Body of pancreas (tissue), 4 donors: ENCODE measurements around the gene INVS. TPM values are rescaled to one million over a fixed set of nuclear protein-coding genes. Genes with fewer than 3 reads are reported as not detected.
"Not testable (repeated sequence)": the region's sequence is repeated elsewhere in the genome, so short reads cannot be mapped to it uniquely, and the experiment has no call there.

Experiments
- ATAC-seq: fragments of 150-250 bp; one replicate; pipeline ENCODE4 v1.9.1; 2016
- DNase-seq, 4 donors: peaks; one replicate each; pipeline ENCODE4 v3.0.0-alpha.2; 2019
- H3K27ac ChIP-seq, 4 donors: fragments of 200-600 bp; sonication (generic); 1 replicate in 3 of 4; 2 replicates in 1 of 4; pipeline versions ENCODE4 v1.5.1 to v1.6.1; 2016 to 2019; ENCODE audit warnings: mild to moderate bottlenecking in 1 of 4, mixed read lengths in 1 of 4, moderate library complexity in 1 of 4
- H3K27me3 ChIP-seq, 2 donors: fragments of 200-600 bp; sonication (generic); one replicate each; pipeline ENCODE4 v1.6.0; 2016; ENCODE audit warnings: mild to moderate bottlenecking in 1 of 2
- H3K36me3 ChIP-seq, 2 donors: fragments of 200-600 bp; sonication (generic); replicated peaks in 1 of 2; 2 replicates each; pipeline ENCODE4 v1.5.1; 2016; ENCODE audit warnings: low read depth in 2 of 2; ENCODE audit not compliant: insufficient read depth in 1 of 2
- H3K4me1 ChIP-seq: fragments of 200-600 bp; sonication (generic); one replicate; pipeline ENCODE4 v1.6.0; 2016
- H3K4me3 ChIP-seq, 2 donors: fragments of 200-600 bp; sonication (generic); 1 replicate in 1 of 2; 2 replicates in 1 of 2; pipeline ENCODE4 v1.5.1; 2016 to 2019
- H3K9me3 ChIP-seq, 3 donors: fragments of 200-600 bp; sonication (generic); 1 replicate in 2 of 3; 2 replicates in 1 of 3; pipeline ENCODE4 v1.5.1; 2016
- CTCF ChIP-seq, 7 experiments: fragments of 450-650 bp in 4 of 7; fragments of 200-600 bp in 3 of 7; sonication (generic) in 3 of 7; IDR thresholded peaks; one replicate each; pipeline ENCODE4 v1.5.1; 2016 to 2019; ENCODE audit warnings: antibody characterized with exemption in 7 of 7
- POLR2A ChIP-seq, 3 donors: fragments of 450-650 bp; IDR thresholded peaks; one replicate each; pipeline ENCODE4 v1.6.1; 2016; ENCODE audit warnings: antibody characterized with exemption in 3 of 3, mild to moderate bottlenecking in 2 of 3
- WGBS, 2 donors: methylation state at CpG; one replicate each; pipeline ENCODE4 v1.1.5; 2017; 5-methylcytosine and 5-hydroxymethylcytosine counted together
- intact Hi-C: fragments of 100-400 bp; cut with DNase I; formaldehyde crosslinking; loops from one replicate; pipeline ENCODE4 v1.15.1; 2023
- total RNA-seq, 2 donors: library from RNA; depleted of rRNA; stranded (reverse); fragments of >200 nt; gene quantifications; one replicate each; pipeline ENCODE4 v1.1.0, GENCODE V29; 2016

The INVS gene
- total RNA-seq, 2 donors from 2014 or later, result 28.3 to 29.8 TPM

GRCh38 chr9:100087218-100087617, 11.8 kb upstream of the INVS start:
- Histone ChIP-seq H3K4me1 (peaks cover 29% of the 10 kb centered on the region), H3K36me3 (no peaks in the 10 kb centered on the region), H3K27me3 (no peaks in the 10 kb centered on the region), H3K27ac (no peak overlapping the region), H3K9me3 (no peaks in the 10 kb centered on the region), H3K4me3 (no peak overlapping the region)
- TF ChIP-seq POLR2A (IDR thresholded peaks at IDR 0.05) (no peak), CTCF (IDR thresholded peaks at IDR 0.05) (no peak)
- DNase-seq, result no peak
- 43 to 55% methylated on average over 1 of the region's 1 CpG for WGBS, 2 donors
- no peak for ATAC-seq
- intact Hi-C loops, result no loop called here

- TF ChIP-seq POLR2A (IDR thresholded peaks at IDR 0.05) (no peak), CTCF (IDR thresholded peaks at IDR 0.05) (no peak)
- intact Hi-C loops, result no loop called here
- WGBS, 2 donors, result 73 to 78% methylated on average over 4 of the region's 4 CpGs
- no peak for DNase-seq
- no peak overlapping the region for H3K27ac ChIP-seq
- peaks cover 35% of the 10 kb centered on the region for H3K4me1 ChIP-seq
- H3K36me3 ChIP-seq, result no peaks in the 10 kb centered on the region
- H3K27me3 ChIP-seq, result no peaks in the 10 kb centered on the region
- no peak overlapping the region for H3K4me3 ChIP-seq
- no peak for ATAC-seq
- H3K9me3 ChIP-seq, result no peaks in the 10 kb centered on the region
Observed at GRCh38 chr9:100088202-100088601, 10.8 kb upstream of the INVS start.

- no peak for DNase-seq
- peaks cover 53% of the 10 kb centered on the region for H3K4me1 ChIP-seq
- H3K4me3 ChIP-seq, result no peak overlapping the region
- WGBS, 2 donors, result 94 to 97% methylated on average over 1 of the region's 1 CpG
- TF ChIP-seq POLR2A (IDR thresholded peaks at IDR 0.05) (no peak), CTCF (IDR thresholded peaks at IDR 0.05) (no peak)
- H3K36me3 ChIP-seq, result no peaks in the 10 kb centered on the region
- no peak for ATAC-seq
- intact Hi-C loops, result no loop called here
- H3K27ac ChIP-seq, result no peak overlapping the region
- no peaks in the 10 kb centered on the region for H3K9me3 ChIP-seq
- no peaks in the 10 kb centered on the region for H3K27me3 ChIP-seq
Observed at GRCh38 chr9:100090880-100091279, 8.2 kb upstream of the INVS start.

- no peak for TF ChIP-seq POLR2A (IDR thresholded peaks at IDR 0.05)
- no peak for TF ChIP-seq CTCF (IDR thresholded peaks at IDR 0.05)
- Histone ChIP-seq H3K4me1 (peaks cover 59% of the 10 kb centered on the region), H3K9me3 (no peaks in the 10 kb centered on the region), H3K36me3 (no peaks in the 10 kb centered on the region), H3K27me3 (no peaks in the 10 kb centered on the region), H3K4me3 (no peak overlapping the region), H3K27ac (no peak overlapping the region)
- 63 to 76% methylated on average over 1 of the region's 1 CpG for WGBS, 2 donors
- DNase-seq, result no peak
- intact Hi-C loops, result no loop called here
- no peak for ATAC-seq
Observed at GRCh38 chr9:100091650-100092049, 7.4 kb upstream of the INVS start.

GRCh38 chr9:100092066-100092465, 7.0 kb upstream of the INVS start:
- Histone ChIP-seq H3K4me1 (peaks cover 63% of the 10 kb centered on the region), H3K36me3 (no peaks in the 10 kb centered on the region), H3K27me3 (no peaks in the 10 kb centered on the region), H3K9me3 (no peaks in the 10 kb centered on the region), H3K4me3 (no peak overlapping the region), H3K27ac (no peak overlapping the region)
- TF ChIP-seq CTCF (IDR thresholded peaks at IDR 0.05) (no peak), POLR2A (IDR thresholded peaks at IDR 0.05) (no peak)
- WGBS, 2 donors, result 48 to 53% methylated on average over 1 of the region's 1 CpG
- DNase-seq (no peak), ATAC-seq (no peak)
- intact Hi-C loops, result no loop called here

- H3K36me3 ChIP-seq, DNase-seq, intact Hi-C loops, H3K27ac ChIP-seq, H3K9me3 ChIP-seq, H3K4me3 ChIP-seq, H3K27me3 ChIP-seq, ATAC-seq: not testable (repeated sequence)
- WGBS, 2 donors, result 94 to 100% methylated on average over 2 of the region's 2 CpGs
- peaks cover 65% of the 10 kb centered on the region for H3K4me1 ChIP-seq
Observed at GRCh38 chr9:100094411-100094810, 4.6 kb upstream of the INVS start.
